ENCODE data around the gene HSPG2.
"Not testable (repeated sequence)": the region's sequence is repeated elsewhere in the genome, so short reads cannot be mapped to it uniquely, and the experiment has no call there.

DNA sequence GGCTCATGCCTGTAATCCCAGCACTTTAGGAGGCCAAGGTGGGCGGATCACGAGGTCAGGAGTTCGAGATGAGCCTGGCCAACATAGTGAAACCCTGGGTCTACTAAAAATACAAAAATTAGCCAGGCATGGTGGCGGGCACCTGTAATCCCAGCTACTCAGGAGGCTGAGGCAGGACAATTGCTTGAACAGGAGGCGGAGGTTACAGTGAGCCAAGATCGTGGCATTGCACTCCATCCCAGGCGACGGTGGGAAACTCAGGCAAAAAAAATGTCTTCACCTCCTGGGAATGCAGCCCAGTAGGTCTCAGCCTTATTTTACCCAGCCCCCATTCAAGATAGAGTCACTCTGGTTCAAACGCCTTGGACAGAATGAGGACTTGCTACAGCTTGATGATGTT lies 151.3 kb downstream of the HSPG2 start:
- TF ChIP-seq, protein P1, sequence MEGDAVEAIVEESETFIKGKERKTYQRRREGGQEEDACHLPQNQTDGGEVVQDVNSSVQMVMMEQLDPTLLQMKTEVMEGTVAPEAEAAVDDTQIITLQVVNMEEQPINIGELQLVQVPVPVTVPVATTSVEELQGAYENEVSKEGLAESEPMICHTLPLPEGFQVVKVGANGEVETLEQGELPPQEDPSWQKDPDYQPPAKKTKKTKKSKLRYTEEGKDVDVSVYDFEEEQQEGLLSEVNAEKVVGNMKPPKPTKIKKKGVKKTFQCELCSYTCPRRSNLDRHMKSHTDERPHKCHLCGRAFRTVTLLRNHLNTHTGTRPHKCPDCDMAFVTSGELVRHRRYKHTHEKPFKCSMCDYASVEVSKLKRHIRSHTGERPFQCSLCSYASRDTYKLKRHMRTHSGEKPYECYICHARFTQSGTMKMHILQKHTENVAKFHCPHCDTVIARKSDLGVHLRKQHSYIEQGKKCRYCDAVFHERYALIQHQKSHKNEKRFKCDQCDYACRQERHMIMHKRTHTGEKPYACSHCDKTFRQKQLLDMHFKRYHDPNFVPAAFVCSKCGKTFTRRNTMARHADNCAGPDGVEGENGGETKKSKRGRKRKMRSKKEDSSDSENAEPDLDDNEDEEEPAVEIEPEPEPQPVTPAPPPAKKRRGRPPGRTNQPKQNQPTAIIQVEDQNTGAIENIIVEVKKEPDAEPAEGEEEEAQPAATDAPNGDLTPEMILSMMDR (IDR thresholded peaks at IDR 0.05): not testable (repeated sequence)
- TF ChIP-seq POLR2A (IDR thresholded peaks at IDR 0.05): not testable (repeated sequence)
